ENCODE measurements around the gene GRXCR2. TPM values are rescaled to one million over a fixed set of nuclear protein-coding genes. Genes with fewer than 3 reads are reported as not detected.
"Not testable (repeated sequence)": the region's sequence is repeated elsewhere in the genome, so short reads cannot be mapped to it uniquely, and the experiment has no call there.

Gene GRXCR2
- polyA plus RNA-seq, 5 donors = not detected

- DNase-seq = no peak
These were observed 14.4 kb upstream of the GRXCR2 start for GRCh38 chr5:145887217-145887616.

DNA sequence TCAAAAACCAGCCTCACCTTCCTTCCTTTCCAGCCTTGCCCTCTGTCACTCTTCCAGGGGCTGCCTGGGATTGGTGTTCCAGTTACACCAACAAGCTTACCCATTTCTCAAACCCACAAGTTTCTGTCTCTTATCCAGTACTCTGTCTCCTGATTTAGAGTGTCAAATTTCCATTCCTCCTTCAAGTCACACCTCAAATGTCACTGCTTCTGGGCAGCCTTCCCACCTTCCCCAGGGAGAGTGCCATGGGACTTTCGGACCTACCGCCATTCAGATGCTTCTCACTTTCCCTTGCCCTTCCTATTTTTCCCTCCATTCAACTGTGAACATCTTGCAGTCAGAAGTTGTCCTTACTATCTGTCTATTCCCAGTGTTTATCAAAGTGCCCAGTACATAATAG is 2.0 kb upstream of the GRXCR2 start:
- DNase-seq = no peak

DNA sequence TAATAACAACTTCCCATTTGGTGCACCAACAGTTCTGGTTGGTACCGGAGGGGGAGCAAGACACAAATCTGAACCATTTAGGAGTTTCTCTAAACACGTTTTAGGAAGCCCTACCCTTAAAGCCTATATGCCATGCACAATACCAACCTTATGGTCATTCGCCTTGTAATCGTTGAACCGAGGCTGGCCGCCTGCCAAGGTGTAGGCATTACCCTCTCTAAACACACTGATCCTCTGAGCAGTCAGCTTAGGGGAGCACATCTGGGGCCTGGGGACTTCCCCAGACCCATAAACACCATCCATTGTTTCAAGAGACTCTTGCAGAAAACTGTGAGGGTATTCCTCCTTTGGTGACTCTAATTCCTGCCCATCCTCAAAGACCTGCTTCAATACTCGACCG is 328 bp downstream of the GRXCR2 start:
- DNase-seq = no peak

- DNase-seq = no peak
These were observed 3.1 kb downstream of the GRXCR2 start for GRCh38 chr5:145869753-145870152.

GRCh38 chr5:145867806-145868205 is 5.0 kb downstream of the GRXCR2 start:
- no peak for DNase-seq

DNA sequence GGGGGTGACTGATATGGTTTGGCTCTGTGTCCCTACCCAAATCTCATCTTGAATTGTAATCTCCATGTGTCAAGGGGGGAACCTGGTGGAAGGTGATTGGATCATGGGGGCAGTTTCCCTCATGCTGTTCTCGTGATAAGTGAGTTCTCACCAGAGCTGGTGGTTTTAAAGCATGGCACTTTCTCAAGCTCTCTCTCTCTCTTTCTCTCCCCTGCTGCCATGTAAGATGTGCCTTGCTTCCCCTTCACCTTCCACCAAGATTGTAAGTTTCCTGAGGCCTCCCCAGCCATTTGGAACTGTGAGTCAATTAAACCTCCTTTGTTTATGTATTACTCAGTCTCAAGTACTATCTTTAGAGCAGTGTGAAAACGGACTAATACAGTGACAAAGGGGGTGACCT is 8.4 kb downstream of the GRXCR2 start:
- not testable (repeated sequence) for DNase-seq

GRCh38 chr5:145863003-145863402 is 9.8 kb downstream of the GRXCR2 start:
- DNase-seq = no peak

- DNase-seq = no peak
These were observed 12.9 kb downstream of the GRXCR2 start for GRCh38 chr5:145859897-145860296.

DNA sequence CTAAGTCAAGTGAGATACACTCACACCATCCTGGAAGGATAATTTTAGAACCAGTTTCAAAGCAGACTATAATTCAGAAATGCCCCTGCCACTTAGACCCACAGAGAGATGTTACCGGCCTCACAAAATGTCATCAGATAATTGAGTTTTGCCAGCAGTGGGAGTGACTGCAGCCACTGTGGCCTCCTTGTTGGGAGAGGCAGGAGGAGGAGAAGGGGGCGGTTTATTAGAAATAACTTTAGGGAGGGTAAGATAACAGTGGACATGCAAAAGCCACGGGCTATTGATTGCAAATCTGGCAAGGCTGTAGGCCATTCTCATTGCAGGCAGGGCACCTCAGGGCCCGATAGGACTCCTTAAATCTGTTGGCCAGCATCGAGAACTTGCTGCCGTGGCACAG is 13.4 kb downstream of the GRXCR2 start:
- no peak for DNase-seq

- no peak for DNase-seq
These were observed 13.9 kb downstream of the GRXCR2 start for GRCh38 chr5:145858959-145859358.

DNA sequence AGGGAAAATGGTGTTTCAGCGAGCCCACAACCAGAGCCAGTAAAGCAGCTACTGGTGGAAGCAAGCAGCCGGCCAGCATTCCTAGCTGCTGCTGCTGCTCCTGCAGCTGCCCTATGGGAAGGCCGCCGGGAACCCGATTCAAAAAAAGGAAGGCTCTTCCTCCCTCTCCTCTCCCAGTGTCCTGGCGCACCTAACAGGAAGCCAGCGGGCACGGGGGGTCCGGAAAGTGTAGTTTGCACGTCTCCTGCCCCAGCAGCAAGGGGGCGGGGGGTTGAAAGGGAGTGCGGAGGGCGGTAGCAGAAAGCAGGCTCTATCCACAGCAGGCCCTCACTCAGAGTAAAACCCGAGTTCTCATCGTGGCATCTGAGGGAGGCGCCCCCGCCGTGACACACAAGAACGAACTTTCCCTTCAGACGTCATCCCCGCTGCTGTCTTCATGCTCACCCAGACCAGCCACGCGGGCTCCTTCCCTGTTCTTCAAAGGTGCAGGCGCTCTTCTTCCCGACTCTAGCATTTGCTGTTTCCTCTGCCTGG is 16.5 kb downstream of the GRXCR2 start:
- DNase-seq = peak; percentile 39 to 42

- no peak for DNase-seq
These were observed 17.0 kb downstream of the GRXCR2 start for GRCh38 chr5:145855763-145856267.

GRCh38 chr5:145854651-145855258 is 18.1 kb downstream of the GRXCR2 start:
- no peak for DNase-seq

DNA sequence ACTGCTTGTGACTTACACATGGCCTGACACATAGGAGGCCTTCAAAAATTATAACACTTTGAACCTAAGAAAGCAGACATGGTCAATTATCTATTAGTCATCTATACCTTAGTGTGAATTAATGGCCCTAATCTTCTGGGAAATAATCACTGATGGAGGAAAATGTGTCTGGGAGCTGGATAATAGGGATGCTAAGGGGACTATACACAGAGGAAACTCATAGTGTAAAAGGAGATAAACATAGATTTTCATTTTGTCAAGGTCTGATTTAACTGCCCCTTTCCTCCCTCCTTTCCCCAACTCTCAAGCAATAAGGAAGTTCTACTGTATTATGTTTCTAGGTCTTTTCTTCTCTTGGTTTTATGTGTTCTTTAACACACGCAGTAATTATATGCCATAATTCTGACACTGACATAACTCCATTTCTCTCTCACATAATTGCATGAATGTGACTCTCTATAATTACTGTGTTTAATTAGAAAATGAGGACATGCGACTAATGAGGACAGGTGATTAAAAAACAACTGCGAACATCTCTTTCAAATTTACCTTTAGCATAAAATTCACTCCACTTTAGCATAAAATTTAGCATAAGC is 18.9 kb downstream of the GRXCR2 start:
- no peak for DNase-seq

GRCh38 chr5:145852990-145853389 is 19.8 kb downstream of the GRXCR2 start:
- DNase-seq = no peak

- no peak for DNase-seq
These were observed 24.0 kb downstream of the GRXCR2 start for GRCh38 chr5:145848854-145849253.

GRCh38 chr5:145847499-145848497 is 25.0 kb downstream of the GRXCR2 start:
- no peak for DNase-seq

- DNase-seq = no peak
These were observed 26.7 kb downstream of the GRXCR2 start for GRCh38 chr5:145846081-145846480.

DNA sequence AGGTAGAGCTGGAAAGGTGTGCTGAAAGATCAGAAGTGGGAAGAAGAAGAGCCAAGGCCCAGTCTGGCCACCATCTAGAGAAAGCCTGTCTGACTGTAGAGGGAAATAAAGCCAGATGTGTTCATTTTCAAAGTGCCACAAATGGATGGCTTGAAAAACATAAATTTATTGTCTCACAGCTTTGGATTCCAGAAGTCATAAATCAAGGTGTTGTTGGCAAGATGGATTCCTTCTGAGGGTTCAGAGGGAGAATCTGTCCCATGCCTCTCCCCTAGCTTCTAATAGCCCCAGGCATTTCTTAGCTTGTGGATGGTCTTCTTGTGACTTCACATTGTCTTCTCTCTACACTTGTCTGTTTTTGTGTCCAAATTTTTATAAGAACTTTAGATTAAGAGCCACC is 31.5 kb downstream of the GRXCR2 start:
- DNase-seq = no peak

- no peak for DNase-seq
These were observed 32.2 kb downstream of the GRXCR2 start for GRCh38 chr5:145840458-145841132.

GRCh38 chr5:145838276-145838675 is 34.5 kb downstream of the GRXCR2 start:
- no peak for DNase-seq

DNA sequence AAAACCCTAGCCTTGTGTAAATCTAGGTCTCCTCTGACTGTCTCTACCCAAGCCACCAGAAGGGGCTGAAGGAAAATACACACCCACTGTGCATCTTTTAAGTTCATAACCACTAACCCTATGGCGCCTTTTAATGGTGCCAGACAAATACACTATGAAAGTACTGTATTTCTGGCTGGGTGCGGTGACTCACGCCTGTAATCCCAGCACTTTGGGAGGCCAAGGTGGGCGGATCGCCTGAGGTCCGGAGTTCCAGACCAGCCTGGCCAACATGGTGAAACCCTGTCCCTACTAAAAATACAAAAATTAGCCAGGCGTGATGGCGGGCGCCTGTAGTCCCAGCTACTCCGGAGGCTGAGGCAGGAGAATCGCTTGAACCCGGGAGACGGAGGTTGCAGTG is 36.6 kb downstream of the GRXCR2 start:
- DNase-seq = not testable (repeated sequence)

Measured in right lung (tissue), 5 donors.